Measurements from ENCODE around the gene DNAH2. TPM values are rescaled to one million over a fixed set of nuclear protein-coding genes. Genes with fewer than 3 reads are reported as not detected.

DNAH2 gene
- total and polyA plus RNA-seq, 2 of the 8 experiments (the other 6 are each of a cell fraction or from before 2014, with no cell fraction given) = 0.13 to 0.18 TPM

- TF ChIP-seq RNF2 (IDR thresholded peaks at IDR 0.05; ENCODE audit: borderline replicate concordance, low read depth, low read length, missing control alignments, poor library complexity, severe bottlenecking) (no peak), FOSL1 (IDR thresholded peaks at IDR 0.05; ENCODE audit: insufficient read depth, low read depth, low read length) (no peak), TAF1 (IDR thresholded peaks at IDR 0.05; ENCODE audit: low read depth, low read length) (peak; percentile 83), POLR2A (IDR thresholded peaks at IDR 0.05; ENCODE audit: control extremely low read depth in 1 of 2, low read depth in 2 of 2, low read length in 2 of 2) (peak in 1 of 2 experiments; percentile 77; a peak in 2 of 3 replicates), BRCA1 (IDR thresholded peaks at IDR 0.05; ENCODE audit: low read depth, low read length) (peak; percentile 66), BCL11A (IDR thresholded peaks at IDR 0.05; ENCODE audit: low read depth in 2 of 2, low read length in 2 of 2) (no peak), HDAC2 (IDR thresholded peaks at IDR 0.05; ENCODE audit: borderline replicate concordance in 1 of 2, low read depth in 2 of 2, low read length in 2 of 2) (peak in 1 of 2 experiments; percentile 60; a peak in 1 of 4 replicates), JUN (IDR thresholded peaks at IDR 0.05; ENCODE audit: low read depth, low read length) (no peak), YY1 (IDR thresholded peaks at IDR 0.05; ENCODE audit: low read depth, low read length) (peak; percentile 84), POLR2AphosphoS5 (IDR thresholded peaks at IDR 0.05; ENCODE audit: low read depth, low read length) (peak; percentile 45), BACH1 (IDR thresholded peaks at IDR 0.05; ENCODE audit: low read length) (peak; percentile 85), NANOG (IDR thresholded peaks at IDR 0.05; ENCODE audit: insufficient read depth, low read depth, low read length, poor library complexity, severe bottlenecking) (no peak), CHD2 (IDR thresholded peaks at IDR 0.05; ENCODE audit: low read length) (peak; percentile 91), GABPA (IDR thresholded peaks at IDR 0.05; ENCODE audit: borderline replicate concordance, insufficient read depth, low read length) (no peak), TBP (IDR thresholded peaks at IDR 0.05; ENCODE audit: low read depth, low read length) (peak; percentile 77), NRF1 (IDR thresholded peaks at IDR 0.05; ENCODE audit: low read depth, low read length) (no peak), CHD1 (IDR thresholded peaks at IDR 0.05; ENCODE audit: low read depth, low read length) (no peak), KDM4A (IDR thresholded peaks at IDR 0.05; ENCODE audit: low read depth, low read length, severe bottlenecking) (peak; percentile 80), ASH2L (IDR thresholded peaks at IDR 0.05; ENCODE audit: low read length) (peak; percentile 49), PHF8 (conservative IDR thresholded peaks at IDR 0.05; ENCODE audit: low read depth, low read length) (peak; percentile 37; the same call in 1 of the 2 replicates)
- TF ChIP-seq, protein P1, sequence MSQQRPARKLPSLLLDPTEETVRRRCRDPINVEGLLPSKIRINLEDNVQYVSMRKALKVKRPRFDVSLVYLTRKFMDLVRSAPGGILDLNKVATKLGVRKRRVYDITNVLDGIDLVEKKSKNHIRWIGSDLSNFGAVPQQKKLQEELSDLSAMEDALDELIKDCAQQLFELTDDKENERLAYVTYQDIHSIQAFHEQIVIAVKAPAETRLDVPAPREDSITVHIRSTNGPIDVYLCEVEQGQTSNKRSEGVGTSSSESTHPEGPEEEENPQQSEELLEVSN (IDR thresholded peaks at IDR 0.05) = peak; percentile 62
- TF ChIP-seq, protein P2, sequence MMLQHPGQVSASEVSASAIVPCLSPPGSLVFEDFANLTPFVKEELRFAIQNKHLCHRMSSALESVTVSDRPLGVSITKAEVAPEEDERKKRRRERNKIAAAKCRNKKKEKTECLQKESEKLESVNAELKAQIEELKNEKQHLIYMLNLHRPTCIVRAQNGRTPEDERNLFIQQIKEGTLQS (IDR thresholded peaks at IDR 0.05; ENCODE audit: insufficient read depth, low read depth, low read length) = no peak
Observed at GRCh38 chr17:7687908-7688807, 29.4 kb upstream of the DNAH2 start, which contains the start of gene WRAP53 (continued).
